SW 1271 (cell line): ENCODE measurements around the gene SLC29A1.
"Not testable (repeated sequence)": the region's sequence is repeated elsewhere in the genome, so short reads cannot be mapped to it uniquely, and the experiment has no call there.

ENCODE experiments used
- DNase-seq, 2 experiments: peaks; one replicate each; lab custom pipeline; 2025; lab: John Stamatoyannopoulos, UW

Gene SLC29A1

DNA sequence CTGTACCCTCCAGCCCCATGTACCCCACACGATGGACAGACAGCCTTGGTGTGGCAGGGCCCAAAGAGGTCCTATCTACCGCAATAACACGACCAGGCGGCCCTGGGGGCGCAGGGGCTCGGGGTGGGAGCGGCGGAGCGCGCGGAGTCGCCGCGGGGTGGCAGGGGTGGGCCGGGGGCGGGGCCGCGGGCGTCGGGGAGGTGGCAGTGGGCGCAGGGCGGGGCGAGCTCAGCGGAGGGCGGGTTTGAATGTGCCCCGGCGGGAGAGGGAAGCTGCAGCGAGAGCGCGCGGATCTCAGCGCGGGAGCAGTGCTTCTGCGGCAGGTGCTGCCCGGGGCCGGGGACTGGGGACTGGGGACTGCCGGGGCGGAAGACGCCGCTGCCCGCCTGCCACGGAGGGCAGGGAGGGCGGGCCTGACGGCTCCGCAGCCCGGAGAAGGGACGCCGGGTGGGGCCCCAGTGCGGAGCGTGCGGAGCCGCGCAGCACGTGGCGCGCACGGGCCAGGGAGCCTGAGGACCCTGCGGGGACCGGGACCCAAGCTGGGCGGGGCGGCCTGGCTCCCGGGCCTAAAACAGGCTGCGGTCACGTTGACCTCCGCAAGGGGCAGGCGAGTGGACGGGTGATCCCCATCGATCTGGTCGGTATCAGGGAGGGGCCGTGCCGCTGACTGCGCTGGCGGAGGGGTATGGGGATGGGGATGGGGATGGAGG is at the start of gene SLC29A1:
TSS of gene SLC29A1 (plus strand) at position 277 of the 710 bp plus-strand sequence. CDS start 3,719 bp downstream, outside the sequence.
- peak; percentile 27 to 70 for DNase-seq

DNA sequence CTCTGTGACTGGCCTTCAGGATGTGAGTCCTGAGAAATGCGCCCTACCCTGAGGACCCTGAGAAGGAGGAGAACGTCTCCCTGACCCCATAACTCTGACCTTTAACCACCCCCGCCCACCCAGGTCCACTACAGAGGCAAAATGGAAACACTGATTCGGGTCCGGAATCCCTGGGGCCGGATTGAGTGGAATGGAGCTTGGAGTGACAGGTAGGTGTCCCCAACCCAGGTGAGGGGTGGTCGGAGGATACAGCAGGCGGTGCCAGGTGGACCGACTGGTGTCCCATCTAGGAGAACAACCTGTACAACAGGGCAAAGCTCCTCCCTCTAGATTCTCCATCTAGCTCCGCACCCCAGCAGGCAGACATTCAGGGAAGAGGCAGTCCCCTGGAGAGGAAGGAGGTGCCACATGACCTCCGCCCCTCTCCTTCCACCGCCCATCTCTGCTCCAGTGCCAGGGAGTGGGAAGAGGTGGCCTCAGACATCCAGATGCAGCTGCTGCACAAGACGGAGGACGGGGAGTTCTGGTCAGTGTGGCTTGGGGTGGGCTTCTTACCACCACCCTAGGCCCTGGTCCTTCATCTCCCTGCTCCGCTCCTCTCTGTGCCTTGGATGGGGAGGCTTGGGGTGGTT is 47.1 kb upstream of the SLC29A1 start:
- no peak for DNase-seq

DNA sequence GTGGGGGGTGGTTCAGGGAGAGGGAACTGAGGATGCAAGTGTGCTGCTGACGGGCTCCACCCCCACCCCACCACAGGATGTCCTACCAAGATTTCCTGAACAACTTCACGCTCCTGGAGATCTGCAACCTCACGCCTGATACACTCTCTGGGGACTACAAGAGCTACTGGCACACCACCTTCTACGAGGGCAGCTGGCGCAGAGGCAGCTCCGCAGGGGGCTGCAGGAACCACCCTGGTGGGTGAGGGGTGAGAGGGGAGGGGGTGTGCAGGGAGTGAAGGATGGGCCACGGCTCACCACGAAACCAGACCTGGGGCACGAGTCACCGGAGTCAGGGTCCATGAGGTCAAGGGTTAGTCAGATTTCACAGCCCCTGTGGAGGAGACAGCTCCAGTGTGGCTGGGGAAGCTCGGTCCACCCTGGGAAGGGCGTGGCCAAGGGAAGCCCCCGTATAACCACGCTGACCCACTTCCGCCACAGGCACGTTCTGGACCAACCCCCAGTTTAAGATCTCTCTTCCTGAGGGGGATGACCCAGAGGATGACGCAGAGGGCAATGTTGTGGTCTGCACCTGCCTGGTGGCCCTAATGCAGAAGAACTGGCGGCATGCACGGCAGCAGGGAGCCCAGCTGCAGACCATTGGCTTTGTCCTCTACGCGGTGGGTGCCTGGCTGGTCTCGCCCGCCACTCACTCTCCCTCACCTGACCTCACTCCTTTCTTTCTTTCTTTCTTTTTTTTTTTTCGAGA is 46.5 kb upstream of the SLC29A1 start:
- no peak for DNase-seq

DNA sequence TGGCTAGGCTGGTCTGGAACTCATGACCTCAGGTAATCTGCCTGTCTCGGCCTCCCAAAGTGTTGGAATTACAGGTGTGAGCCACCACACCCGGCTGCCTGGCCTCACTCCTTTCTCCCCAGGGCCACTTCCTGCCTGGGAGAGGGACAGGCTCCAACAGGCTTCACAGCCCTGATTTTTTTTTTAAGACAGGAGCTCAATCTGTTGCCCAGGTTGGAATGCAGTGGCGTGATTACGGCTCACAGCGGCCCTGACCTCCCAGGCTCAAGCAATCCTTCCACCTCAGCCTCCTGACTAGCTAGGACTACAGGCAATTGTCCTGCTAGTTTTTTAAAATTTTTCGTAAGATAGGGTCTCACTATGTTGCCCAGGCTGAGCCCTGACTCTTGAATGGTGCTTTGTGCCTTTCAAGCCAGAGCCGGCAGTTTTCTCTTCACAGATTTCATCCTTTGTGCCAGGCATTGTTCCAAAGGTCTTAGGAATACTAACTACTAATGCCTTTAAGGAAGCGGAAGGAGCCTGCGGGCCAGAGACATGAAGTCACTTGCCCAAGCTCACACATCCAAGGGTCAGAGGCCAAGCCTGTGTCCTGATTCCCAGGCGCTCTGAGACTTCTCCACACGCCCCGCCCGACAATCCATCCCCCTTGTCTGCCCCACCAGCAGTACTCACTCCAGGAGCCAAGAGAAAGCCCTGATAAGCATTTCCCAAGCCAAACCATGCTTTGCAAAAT is 45.5 kb upstream of the SLC29A1 start:
- DNase-seq, result no peak

DNA sequence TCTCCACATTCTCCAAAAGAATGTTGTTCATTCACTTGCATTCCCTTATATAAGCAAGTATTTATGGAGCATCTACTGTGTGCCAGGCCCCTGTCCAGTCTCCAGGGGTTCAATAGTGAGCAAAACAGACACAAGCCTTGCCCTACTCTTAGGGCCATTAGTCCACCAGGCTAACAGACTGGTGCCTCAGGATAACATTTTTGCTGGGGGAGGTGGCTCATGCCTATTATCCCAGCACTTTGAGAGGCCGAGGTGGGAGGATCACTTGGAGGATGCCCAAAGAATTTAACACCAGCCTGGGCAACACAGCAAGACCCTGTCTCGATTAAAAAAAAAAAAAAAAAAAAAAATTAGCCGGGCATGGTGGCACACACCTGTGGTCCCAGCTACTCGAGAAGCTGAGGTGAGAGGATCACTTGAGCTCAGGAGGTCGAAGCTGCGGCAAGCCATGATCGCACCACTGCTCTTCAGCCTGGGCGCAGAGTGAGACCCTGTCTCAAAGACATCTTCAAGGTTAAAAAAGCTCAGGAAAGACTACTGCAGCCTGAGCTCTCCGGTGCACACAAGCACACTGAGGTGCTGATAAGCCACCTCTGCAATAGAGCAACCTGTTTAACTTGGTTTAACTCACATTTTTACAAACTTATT is 44.8 kb upstream of the SLC29A1 start:
- no peak for DNase-seq

DNA sequence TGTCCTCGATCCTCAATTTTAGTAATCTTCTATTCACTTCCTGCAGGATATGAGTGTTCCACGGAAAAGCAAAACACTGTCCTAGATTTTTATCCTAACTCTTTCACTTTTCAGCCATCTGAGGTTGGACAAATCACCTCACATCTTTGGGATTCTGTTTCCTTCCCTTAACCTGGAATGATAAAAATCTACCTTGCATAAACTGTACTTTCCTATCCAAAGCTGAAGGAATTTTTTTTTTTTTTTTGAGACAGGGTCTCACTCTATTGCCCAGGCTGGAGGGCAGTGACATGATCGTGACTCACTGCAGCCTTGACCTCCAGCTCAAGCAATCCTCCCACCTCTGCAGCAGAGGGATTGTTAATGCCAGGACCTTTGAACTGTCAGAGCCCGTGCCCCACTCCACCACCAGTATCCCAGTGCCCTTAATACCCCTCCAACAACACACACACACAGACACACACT is 44.3 kb upstream of the SLC29A1 start:
- peak in 1 of 2 experiments; percentile 23 for DNase-seq

DNA sequence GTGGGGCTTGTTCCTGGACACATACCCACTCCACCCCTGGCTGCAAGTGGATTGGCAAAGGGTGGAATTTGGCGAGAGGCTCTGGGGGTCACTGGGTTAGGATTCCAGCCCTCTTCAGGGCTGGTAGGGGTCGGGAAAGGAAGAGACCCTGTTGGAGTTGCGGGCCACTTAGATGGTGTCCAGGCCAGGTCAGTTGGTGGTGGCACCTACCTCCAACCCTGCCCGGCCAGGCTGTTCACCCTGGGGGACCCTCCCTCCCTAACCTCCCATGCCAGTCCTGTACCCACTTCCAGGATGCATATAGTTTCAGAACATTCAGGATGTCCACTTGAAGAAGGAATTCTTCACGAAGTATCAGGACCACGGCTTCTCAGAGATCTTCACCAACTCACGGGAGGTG is 43.7 kb upstream of the SLC29A1 start:
- no peak for DNase-seq

DNA sequence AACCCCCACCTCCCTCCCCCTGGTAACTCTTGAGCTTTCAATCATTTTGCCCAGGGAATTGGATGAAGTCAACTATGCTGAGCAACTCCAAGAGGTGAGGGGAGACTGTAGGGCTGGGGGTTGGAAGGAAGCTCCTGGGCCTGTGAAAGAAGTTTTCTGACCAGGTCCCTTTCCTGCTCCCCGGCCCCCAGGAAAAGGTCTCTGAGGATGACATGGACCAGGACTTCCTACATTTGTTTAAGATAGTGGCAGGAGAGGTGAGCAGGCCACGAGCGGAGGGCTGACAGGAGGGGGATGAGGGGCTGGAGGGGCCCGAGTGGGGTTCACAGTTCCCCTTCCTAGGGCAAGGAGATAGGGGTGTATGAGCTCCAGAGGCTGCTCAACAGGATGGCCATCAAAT is 43.0 kb upstream of the SLC29A1 start:
- DNase-seq, result no peak

DNA sequence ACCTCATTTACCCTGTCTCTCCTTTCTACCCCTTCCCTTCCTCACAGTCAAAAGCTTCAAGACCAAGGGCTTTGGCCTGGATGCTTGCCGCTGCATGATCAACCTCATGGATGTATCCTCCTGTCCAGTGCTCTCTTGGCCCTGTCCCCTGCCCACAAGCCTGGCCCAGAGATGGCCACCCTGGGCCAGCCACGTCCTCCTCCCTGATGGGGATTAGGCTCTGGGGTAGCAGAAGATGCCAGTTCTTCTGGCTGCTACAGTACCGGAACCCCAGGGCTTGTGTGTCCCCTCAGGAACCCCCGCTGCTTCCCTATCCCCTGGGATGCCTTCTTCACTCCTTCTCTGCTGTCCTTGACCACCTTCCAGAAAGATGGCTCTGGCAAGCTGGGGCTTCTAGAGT is 42.5 kb upstream of the SLC29A1 start:
- no peak for DNase-seq

DNA sequence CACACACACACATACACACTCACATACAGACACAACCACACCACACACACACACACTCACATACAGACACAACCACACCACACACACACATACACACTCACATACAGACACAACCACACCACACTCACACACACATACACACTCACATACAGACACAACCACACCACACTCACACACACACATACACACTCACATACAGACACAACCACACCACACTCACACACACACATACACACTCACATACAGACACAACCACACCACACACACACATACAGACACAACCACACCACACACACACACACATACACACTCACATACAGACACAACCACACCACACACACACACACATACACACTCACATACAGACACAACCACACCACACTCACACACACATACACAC is 41.6 kb upstream of the SLC29A1 start:
- not testable (repeated sequence) for DNase-seq

DNA sequence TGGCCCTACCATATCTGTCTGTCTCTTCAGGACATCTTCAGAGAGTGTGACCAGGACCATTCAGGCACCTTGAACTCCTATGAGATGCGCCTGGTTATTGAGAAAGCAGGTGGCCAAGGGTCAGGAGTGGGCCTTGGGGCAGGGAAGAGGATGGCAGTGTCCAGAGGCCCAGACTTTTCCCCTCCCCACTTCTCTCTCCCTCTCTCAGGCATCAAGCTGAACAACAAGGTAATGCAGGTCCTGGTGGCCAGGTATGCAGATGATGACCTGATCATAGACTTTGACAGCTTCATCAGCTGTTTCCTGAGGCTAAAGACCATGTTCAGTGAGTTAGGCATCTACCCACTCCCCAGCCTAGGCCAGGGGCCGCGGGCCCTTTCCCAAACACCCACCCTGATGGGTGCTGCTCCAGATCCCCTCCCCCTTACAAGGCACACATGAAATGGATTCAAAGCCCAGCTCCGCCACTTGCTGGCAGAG is 40.4 kb upstream of the SLC29A1 start:
- DNase-seq, result no peak

DNA sequence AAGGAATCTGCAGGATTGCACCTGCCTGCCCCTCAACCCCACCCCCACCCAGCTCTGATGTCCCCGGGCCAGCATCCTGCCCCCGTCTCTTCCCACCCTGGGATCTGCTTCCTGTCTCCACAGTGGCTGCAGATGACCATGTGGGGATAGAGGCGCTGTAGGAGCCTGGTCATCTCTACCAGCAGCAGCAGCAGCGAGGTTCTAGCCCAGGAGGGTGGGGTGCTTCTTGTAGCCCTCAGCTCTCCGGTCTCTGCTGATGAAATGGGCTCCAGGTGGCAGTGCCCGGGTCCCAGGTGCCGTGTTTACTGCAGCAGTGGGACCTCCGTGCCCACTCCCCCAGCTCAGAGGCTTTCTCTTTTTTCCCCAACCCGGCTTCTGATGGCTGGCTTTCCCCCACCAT is 39.6 kb upstream of the SLC29A1 start:
- DNase-seq, result no peak

DNA sequence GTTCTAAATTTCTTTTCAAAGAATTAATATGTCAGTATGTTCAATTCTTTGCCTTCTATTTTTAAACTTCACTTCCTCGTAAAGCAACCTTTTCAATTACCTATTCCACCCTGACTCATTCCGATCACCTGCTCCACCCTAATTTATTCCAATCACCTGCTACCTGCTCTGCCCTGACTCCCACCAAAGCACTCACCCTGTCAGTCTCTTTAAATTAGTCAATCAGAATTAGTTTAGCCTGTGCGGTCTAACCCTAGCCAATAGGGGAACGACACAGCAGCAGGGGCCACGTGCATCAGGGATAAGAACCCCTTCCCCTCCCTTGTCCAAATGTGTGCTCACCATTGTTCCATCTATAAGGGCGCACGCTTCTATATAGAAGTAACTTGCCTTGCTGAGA is 38.0 kb upstream of the SLC29A1 start:
- not testable (repeated sequence) for DNase-seq

DNA sequence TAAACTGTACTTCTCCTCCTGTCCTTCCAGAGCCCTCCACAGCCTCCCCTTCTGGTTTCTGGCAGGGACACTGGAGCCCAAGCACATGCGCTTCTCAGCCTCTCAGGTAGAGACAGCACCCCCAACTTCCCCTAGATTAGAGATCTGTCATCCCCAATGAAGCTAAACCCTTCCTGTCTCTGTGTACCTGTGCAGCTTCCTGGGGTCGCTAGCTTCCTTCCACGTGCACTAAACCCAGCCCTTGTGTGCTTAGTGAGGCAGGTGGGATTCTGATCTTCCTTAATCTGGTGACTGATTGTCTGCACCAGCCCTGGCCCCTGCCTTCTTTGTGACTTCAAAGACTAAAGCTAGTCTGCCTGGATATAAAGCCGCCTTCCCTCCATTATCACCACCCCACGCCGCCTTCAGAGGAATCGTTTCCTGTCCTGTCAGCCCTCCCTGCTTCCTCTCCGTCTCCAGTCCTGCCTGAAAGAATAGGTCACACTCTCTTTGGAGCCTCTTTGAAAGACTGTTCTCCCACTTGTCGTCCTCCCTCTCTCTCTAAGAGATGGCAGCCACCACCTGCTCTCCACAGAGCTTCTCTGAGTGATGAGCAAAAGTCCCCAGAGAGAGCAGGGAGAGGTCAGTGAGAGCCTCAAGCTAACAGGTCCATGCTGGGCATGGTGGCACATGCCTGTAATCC is 37.3 kb upstream of the SLC29A1 start:
- DNase-seq, result no peak

DNA sequence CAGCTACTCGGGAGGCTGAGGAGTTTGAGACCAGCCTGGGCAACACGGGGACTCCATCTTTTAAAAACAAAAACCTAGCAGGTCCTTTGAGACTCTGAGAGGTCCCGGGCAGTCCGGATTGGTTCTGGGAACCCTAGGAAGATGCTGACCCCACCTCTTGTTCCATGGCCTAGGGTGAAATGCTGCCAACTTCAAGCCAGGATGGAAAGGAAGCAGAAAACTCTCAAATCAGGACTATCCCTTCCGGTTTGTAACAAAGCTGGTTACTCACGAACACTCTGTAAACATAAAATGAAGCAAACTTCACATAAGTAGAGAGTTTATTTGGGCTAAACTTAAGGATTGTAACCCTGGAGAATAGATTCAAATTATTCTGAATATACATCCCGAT is 36.8 kb upstream of the SLC29A1 start:
- no peak for DNase-seq

DNA sequence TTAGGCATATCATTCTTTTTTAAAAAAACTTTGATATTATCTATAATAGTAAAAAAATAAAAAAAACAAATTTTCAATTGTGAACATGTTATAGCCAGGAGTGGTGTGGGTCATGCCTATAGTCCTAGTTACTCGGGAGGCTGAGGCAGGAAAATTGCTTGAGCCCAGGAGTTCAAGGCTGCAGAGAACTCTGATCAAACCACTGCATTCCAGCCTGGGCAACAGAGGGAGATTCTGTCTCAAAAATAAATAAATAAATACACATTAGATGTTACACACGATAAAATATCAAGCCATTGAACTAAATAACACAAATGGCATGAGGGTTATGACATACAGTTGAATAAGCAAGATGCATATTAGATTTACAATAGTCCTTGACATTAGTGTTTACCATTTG is 34.6 kb upstream of the SLC29A1 start:
- DNase-seq, result no peak

DNA sequence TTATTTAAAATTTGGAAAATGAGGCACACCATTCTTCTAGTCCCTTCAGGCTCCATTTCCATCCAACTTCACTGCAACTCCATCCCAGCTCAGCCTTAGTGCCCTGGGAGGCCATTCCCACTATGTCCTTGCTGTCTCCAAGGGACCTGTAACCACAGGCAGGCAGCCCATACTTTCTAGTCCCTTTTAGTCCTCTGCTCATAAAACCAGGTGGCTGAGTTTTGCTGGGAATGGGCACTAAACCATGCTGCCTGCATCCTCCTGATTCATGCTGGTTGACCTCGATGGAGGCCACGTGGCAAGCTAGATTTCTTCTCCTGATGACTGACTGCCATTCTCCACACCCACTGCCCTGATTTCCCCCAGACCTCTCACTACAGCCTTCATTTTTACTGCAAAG is 34.1 kb upstream of the SLC29A1 start:
- DNase-seq, result no peak

DNA sequence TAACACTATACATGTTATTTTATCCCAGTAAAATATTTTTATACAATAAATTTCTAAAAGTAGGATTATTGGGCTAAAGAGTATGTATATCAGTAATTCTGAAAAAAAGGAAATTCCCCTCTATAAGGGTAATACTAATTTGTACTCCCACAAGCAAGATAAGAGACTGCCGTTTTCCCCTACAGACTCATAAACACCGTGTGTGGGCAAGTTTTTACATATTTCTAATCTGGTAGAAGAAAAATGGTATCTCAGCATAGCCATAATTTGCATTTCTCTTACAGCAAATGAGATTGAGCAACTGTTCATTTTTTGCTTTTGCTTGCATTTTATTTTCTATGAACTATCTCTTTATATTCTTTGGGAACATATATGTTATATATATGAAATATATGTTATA is 32.7 kb upstream of the SLC29A1 start:
- DNase-seq, result no peak

DNA sequence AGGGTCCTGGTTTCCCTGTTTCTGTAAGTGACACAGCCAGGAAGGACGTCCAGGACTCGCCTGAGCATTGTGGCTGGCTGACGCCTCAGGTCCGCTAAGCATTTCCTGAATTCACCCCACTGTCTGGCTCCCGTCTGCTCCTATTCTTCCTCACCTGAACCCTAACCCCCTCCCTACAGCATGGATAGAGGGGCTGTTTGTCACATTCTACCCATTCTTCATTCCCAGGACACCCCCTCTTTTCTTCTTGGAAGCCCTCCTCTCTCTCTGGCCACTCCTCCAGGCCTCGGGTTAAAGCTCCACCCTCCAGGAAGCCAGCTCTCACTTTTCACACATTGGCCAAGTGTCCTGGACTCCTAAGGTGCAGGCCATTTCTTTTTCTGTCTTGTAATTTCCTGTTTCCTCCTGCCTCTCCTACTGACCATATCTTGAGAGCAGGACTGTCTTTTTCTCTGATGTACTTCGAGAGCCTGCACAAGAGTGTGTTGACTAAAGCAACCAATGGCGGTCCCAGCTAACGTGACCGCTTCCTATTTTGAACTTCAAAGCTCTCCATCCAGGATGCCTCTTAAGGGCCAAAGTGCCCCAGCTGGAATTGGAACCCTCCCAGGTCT is 30.9 kb upstream of the SLC29A1 start:
- DNase-seq, result no peak

DNA sequence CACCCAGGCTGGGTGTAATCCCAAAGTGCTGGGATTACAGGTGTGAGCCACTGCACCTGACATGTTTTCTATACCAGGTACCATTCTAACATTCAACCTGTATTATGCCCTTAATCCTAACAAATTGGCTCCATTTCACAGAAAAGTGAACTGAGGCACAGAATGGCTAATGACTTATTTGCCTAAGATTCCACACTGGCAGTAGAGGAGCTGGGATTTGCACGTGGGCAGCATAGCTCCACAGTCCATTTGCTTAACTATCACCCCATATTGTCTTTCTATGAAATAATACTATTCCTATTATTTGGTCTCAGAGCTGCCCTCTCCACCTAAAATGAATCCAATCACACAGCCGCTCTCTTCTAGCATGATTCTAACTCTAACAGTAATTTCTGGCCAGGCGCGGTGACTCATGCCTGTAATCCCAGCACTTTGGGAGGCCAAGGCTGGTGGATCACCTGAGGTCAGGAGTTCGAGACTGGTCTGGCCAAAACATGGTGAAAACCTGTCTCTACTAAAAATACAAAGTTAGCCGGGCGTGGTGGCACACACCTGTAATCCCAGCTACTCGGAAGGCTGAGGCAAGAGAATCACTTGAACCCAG is 30.0 kb upstream of the SLC29A1 start:
- no peak for DNase-seq
